Fibroblast of the aortic adventitia (primary cell): ENCODE measurements around the gene RAB4A. TPM values are rescaled to one million over a fixed set of nuclear protein-coding genes. Genes with fewer than 3 reads are reported as not detected.

Experiments used
- DNase-seq: peaks from one replicate; pipeline ENCODE4 v3.0.0-alpha.2; 2010; ENCODE audit warnings: low read depth
- H3K4me3 ChIP-seq: 2 replicates; pipeline ENCODE4 v1.5.1; 2011; ENCODE audit warnings: low read depth, mild to moderate bottlenecking, control low read depth, low read length, moderate library complexity
- CTCF ChIP-seq: IDR thresholded peaks from 2 replicates; pipeline ENCODE4 v1.5.1; 2011; ENCODE audit warnings: mild to moderate bottlenecking, low read length, control low read depth, inconsistent platforms; ENCODE audit not compliant: insufficient read depth
- total RNA-seq: library from RNA; depleted of rRNA; stranded (reverse); fragments of >200 nt; gene quantifications from 2 replicates; pipeline ENCODE4 v1.2.3, GENCODE V29; 2012; ENCODE audit warnings: low replicate concordance

RAB4A gene
- total RNA-seq, 1 donor = 30.8 TPM

DNA sequence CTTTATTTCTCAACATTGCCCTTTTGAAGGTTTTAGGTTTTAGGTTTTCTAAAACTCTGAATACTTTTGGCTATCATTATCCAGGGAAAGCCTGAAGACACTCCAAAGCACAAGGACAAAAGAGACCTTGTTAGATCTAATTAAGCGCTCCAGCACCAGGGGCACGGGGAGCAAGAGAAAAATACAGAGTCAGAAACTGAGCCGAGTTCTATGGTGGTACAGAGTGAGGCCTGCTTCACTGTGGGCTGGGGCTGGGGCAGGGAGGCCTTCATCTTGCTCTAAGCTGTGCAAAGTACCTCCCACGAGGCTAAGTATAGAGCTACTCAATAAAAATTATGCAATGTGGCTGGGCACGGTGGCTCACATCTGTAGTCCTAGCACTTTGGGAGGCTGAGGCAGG is 19.7 kb upstream of the RAB4A start:
- H3K4me3 ChIP-seq = no peak overlapping the region
- TF ChIP-seq CTCF = no peak
- DNase-seq = no peak

GRCh38 chr1:229252228-229252984 is 18.5 kb upstream of the RAB4A start:
- no peak overlapping the region for H3K4me3 ChIP-seq
- no peak for TF ChIP-seq CTCF

DNA sequence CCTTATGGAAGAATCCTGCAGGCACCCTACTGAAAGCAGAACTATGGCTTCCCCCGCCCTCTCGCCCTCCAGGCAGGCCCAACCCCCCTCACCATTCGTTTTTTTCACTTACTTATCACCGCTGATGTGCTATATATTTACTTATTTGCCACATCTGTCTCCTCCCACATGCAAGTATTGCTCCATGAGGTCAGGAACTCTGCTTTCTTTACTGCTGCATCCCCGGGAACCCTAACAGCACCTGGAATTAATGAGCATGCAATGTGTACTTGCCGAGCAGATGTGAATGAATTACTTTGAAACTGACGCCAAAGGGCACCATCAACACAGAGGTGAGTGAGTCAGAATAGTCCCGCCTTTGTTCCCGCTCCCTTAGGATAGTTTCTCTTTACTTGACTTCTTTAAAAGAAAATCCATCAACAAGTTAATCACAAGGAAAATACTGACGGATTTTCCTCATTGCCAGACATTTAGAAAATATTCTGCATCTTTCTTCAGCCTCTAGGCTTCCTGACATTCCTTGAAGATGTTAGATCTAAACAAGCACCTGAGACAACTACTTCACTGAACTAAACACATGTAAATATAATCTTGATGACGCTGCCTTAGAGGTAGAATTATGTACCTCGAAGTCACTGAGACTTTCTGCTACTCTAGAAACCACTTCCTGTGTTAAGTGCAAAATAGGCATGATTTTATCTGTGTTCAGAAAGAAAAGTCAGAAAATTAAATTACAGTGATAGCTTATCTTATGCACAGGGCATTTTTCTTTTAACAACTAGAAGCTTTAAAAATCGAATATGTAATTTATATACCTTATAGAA is 17.5 kb upstream of the RAB4A start:
- TF ChIP-seq CTCF = no peak
- DNase-seq = no peak
- H3K4me3 ChIP-seq = no peak overlapping the region

More at GRCh38 chr1:229252228-229252984, 18.5 kb upstream of the RAB4A start:
- no peak for DNase-seq

- DNase-seq = peak; percentile 50
- TF ChIP-seq CTCF = peak; percentile 42
Measured at GRCh38 chr1:229254910-229255541, 15.9 kb upstream of the RAB4A start.

DNA sequence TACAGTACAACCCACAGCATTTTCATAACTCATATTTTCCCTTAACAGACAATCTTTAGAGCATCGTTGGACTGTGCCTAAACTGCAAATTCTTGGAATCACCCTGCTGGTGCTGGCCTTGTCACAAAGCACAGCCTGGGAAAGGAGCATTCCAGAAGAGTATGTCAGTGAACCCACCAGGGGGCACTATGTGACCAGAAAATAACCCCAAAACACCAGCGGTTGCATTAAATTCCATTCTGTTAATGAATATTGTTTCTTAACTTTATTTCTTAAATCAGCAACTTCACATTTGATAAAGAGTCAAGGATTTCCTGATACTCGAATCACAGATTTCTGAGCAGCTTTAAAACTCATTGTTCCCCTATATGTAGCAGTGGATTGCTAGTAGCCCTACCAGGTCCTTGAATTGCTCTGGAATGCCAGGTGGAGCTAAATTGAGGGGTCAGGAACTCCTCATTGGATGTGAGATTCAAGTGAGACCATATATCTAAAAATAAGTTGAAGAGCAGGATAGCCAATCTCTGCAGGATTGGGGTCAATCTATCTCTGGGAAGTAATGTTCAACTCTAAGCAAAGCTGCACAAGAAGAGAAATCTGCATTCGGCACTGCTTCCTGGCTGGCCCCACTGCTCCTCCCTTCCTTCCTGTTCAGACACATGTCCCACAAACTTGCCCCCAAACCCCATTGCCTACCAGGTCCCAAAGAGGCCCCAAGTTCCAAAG is 12.7 kb upstream of the RAB4A start:
- H3K4me3 ChIP-seq = no peak overlapping the region
- DNase-seq = peak; percentile 82
- TF ChIP-seq CTCF = peak; percentile 67

More at GRCh38 chr1:229254910-229255541, 15.9 kb upstream of the RAB4A start:
- H3K4me3 ChIP-seq = no peak overlapping the region

DNA sequence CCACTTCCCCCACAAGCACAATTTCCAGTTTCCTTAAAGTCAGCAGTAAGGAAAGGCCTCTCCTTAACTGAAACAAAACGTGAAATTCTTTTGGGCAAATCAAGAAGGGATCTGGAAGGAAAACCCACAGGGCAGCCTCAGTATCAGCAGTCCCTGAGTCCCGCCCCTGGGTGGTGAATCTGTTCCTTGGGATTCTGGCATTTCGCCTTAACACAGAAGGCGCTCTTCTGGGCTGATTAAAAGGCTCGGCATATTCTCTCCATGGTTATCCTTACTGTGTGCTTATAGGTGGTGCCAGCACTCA is 12.2 kb upstream of the RAB4A start:
- TF ChIP-seq CTCF = no peak
- no peak overlapping the region for H3K4me3 ChIP-seq
- peak; percentile 42 for DNase-seq
